Forelimb muscle (tissue), 1 donor: ENCODE results near the gene SLC24A4. TPM values are rescaled to one million over a fixed set of nuclear protein-coding genes. Genes with fewer than 3 reads are reported as not detected.

Experiments used
- DNase-seq: peaks from one replicate; pipeline ENCODE4 v3.0.0-alpha.2; 2013; ENCODE audit warnings: low read depth
- polyA plus RNA-seq: library from polyadenylated mRNA; unstranded; fragments of 120-200 nt; gene quantifications from one replicate; pipeline ENCODE4 v1.2.1, GENCODE V29; 2013; ENCODE audit not compliant: insufficient read length

The SLC24A4 gene
- polyA plus RNA-seq, 1 donor = 2.1 TPM

DNA sequence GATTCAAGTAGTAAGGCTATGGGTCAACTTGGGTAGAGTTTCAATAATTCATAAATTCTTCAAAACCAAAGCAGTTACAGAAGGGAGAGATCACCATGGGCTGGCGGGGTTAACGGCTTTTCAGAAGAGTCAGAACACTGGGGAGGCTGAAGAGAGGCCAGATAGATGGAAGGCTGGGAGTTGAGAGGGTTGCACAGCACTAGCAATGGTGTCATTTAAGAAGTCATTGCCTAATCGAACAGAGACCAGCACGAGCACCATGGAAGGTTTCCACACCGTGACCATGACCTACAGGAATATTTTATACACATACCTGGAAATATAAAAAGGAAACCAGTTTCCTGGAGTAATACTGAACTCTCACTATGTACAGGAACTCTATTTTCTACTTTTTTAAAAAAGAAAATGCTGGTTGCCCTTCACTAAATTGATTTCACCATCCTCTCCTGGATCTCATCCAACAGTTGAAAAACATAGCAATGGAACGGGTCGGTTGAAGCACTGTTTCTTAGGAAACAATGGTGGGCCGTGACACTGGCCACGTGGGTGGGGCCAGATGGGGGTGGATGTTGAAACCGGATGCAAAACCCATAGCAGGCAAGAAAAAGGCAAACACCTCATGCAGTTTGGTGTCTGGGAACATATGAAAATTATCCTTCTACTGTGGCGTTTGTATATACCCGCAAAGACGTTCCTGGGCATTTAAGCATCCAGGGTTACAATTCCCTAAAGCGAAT lies 152.7 kb downstream of the SLC24A4 start:
- DNase-seq = no peak

DNA sequence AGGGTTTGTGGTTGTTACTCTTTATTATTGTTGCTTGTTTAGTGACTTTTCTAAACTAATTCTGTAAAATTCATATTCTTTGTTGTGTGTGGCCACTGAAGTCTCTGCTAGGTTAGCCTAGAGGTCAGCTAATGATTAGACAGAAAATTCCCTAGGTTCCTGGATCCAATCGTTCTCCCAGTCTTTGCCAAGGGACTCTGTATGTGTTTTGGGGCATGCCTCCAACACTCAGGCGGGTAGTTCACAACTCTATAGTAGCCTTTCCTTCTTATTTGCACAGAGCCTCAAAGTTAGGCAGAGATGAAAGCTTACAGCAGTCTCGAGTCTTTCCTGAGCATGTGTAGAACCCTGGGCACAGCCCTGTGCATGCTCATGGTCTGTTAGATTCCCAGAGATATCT lies 157.9 kb downstream of the SLC24A4 start:
- no peak for DNase-seq

DNA sequence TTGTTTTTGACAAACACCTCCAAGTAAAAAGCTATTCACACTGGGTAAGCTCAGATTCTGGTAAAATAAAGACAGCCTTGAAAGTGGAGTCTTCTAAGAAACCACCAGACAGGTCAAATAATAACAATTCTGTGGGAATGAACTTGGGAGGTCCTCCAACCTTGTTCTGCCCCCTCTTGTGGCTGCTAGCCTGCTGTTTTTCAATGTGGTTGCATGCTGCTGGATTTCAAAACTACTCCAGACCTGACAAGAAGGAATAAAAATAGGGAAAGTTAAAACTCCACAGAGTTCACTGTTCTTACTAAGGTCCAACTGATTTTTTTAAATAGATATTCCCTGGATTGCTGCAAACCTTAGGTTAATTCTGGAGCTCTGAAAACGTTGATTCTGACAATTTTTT lies 158.4 kb downstream of the SLC24A4 start:
- DNase-seq = no peak

DNA sequence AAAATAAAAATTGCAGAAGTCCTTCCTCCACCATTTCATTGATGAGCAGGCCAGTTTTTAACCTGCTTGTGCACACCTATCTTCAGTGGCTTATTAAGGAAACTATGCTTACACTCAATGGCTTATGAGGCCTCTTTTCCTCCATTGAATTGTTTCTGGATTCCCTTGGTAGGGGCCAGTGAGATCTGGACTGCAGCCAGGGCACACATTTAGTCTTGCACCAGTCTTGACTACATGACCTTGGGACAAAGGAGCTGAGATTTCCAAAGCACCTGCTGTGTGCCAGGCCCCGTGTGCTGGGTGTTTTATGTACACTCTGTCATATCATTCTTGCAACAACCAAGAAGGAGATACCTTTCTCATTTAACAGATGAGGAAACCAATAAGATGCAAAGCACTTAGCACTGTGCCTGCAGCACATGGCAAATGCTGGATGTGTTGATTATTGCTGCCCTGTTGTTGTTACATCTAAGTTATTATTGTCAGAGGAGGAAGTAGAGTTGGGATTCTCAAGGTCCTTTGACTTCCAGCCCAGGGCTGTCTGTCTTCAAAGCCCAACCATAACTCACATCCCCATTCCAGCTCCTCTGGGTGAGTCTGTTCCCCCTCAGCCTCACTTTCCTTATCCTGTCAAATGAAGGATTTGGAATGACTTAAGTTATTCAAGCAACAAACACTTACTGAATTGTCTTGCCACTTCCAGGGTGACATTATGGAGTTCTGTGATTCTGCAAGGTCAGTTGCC lies 159.0 kb downstream of the SLC24A4 start:
- no peak for DNase-seq

DNA sequence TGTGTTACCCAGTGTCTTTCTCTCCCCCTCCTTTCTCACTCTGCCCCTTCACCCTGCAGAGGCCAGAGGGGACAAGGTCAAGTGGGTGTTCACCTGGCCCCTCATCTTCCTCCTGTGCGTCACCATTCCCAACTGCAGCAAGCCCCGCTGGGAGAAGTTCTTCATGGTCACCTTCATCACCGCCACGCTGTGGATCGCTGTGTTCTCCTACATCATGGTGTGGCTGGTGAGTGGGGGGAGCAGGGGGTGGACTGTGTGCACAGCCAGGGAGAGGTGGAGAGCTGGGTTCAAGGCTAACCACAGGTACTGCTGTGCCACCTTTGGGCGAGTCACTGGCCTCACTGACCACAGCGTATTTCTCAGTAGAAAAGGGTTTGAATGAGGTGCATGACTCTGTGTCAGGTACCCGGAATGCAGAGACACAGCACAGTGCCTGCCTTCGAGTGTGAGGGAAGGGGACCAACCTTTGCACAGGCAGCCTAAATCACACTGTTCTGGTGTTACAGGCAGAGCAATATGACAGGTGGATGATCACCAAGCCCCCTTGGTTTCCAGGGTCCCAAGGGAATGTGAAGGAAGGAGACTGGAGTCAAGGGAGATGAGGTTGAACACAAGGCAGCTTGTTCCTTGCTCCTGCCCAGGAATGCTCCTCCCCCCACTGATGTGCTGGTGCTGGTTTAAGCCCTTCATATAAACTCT lies 159.8 kb downstream of the SLC24A4 start:
- DNase-seq = no peak

DNA sequence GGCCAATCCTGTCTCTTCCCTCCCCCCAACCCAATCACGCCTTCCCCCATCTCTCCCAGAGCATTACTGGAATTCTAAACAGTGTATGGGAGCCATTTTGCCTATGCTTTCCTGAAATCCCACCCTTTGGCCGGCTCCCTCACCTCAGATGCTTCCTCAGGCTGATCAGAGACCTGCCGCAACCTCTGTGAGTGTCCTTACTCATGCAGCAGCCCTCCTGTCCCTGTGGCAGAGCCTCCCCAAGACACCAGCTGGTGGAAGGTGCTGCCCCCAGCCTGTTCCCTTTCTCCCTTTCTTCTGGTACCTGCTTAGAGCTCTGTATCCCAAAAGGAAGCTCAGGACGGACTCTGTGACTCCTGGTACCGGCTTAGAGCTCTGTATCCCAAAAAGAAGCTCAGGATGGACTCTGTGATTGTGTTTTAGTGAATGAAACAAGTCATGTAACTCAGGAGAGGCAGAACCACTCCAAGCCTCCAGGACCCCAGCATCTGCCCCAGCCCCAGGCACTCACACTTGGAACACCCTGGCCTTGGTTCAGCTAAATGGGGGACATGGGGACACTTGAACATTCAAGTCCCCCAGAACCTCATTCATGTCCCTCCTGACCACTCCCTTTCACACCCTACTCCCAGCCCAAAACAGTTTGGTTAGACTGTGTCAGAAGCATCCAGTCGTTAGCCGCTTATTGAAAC lies 161.3 kb downstream of the SLC24A4 start:
- DNase-seq = no peak

DNA sequence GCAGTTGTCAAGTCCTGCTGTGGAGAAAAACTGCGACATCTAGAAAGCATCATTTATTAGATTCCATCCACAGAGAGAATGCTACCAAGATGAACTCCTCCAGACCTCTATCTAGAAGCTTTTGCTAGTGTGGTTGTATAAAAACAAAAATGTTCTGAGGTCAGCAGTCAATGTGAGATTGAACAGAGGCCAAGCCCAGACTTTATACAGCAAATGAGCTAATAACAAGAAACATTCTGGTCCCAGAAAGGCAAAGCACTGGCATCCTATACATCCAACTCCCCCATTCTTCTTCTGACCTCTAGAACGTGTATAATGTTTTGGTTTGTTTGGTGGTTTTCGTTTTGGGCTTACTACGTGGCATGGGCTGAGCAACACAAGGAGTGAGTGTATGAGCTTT lies 163.9 kb downstream of the SLC24A4 start:
- no peak for DNase-seq

DNA sequence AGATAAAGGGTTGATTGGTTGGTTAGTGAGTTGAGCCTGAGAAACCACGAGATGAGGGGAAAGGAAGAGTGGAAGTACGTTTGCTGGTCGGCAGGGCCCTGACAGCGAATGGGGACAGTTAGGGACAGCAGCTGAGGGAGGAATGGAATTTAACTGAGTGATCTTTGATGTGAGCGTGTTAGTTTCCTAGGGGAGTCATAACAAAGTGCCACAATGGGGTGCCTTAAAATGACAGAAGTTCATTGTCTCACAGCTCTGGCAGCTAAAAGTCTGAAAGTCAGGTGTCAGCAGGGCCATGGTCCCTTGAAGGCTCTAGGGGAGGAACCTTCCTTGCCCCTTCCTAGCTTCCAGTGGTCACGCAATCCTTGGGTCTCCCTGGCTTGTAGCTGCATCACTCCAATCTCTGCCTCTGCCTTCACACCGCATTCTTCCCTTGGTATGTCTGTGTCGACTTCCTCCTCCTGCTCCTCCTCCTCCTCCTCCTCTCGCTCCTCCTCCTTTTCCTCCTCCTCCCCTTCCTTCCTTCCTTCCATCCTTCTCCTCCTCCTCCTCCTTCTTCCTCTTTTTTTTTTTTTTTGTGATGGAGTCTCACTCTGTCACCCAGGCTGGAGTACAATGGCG lies 164.7 kb downstream of the SLC24A4 start:
- no peak for DNase-seq

DNA sequence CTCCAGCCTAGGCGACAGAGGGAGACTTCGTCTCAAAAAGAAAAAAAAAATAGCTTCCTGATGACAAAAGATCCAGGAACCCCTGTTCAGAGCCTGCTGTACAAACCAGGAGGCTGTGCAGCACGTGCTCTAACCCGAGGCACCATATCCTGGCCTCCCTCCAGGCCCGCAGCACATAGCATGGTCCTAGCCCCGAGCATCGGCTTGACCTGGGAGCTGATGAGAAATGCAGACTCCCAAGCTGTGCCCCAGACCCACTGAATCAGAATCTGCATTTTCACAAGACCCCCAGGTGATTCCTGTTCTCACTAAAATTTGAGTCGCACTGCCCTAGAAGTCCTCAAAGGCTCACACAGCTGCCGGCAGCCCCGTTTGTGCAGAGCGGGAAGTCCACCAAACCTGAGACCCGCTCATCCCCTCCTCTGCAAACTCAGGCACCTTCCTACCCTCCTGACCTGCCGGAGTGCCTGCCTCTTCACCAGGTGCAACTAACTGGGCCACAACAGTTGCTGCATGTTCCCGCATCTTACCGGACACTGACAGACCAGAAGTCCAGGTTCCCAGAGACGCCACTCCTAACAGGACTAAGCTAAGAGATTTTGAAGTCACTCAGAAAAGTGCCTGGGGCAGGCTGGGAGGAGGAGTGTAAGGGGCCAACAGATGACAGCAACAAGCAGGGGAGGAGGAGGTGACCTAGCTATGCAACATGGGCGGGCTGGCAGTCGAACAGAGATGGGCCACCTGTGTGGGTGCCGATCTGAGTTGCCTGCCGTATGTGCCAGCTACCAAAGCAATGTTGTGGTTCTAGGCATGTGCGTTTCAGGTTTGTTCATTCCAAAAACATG lies 166.7 kb downstream of the SLC24A4 start:
- DNase-seq = no peak

DNA sequence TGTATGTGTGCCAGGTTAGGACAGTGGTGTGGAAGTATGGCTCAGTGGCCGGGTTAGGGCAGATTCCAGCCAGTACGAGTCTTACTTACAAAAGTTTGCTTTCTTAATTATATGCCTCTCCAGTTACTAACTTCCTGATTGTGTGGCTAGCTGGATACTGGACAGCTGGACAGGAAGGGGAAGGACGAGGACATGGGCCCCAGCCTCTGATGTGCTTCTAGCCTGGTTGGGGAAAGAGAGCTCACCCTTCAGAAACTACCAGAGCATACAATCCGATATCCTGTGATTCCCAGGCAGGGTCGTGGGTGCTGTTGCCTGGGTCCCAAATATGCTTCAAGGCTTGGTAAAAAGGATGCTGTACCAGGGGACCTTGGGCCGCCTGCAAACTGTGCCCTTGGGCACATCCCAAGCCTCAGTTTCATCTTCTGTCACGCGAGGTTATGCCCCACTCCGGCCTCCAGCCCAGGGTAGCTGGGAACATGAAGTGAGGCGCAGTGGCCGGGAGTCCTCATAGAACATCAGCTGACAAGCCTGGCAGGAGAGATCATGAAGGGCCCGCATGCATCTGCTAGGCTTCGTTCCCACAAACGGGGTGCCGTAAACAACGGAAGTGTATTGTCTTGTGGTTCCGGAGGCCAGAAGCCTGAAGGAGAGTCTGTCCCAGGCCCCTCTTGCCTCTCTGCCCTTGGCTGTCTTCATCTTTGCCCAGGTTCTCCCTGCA lies 167.4 kb downstream of the SLC24A4 start:
- no peak for DNase-seq

DNA sequence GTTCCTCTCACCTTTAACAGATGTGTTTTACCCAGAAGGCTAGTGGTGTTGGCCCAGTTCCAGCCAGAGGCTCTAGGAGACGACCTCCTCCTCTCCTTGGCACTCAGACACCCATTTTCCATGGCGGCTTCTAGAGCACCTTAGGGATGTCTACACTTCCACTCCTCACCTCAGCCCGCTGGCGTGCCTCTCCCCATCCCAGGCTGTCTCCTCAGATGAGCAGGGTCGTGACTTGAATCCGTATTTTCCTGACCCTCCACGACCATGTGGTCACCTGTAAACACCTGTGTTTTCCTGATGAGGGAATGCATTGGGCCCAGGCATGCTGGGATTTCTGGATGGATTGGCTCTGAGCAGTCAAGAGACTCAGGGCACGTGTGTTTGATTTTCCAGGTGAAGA lies 168.8 kb downstream of the SLC24A4 start:
- no peak for DNase-seq

DNA sequence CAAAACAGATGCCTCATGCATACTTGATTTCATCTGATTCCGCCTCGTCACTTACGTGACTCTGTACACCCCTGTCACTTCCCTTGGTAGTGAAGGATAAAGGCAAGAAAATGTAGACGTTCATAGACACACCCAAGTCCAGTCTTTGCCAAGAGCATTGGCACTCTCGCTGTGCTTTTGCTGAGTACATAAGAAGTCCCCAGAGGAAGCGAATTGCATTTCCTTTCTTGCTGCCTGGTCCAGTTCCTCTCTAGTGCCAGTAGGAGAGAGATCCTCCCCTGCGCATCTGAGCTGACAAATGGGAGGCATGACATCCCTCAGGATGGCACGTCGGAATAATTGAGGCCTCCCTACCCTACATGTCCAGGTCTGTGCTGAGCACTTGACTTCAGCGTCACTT lies 169.3 kb downstream of the SLC24A4 start:
- no peak for DNase-seq

DNA sequence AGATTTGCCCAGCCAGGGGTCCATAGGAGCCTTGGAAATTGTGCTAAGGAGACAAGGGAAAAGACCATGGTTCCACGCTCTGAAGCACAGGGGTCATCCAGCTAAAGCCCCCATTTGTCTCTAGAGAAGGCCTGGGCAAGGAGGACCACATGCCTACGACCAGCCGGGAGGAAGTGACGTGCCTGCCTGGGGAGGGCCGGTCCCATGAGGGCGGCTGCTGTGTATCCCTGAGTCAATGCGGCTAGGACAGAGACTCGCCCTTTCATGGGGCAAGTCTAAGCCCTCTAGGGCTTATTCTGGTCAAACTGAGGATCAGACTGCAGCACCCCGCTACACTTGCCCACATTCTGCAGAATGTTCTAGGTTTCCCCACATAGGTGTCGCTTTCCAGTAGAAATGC lies 170.1 kb downstream of the SLC24A4 start:
- no peak for DNase-seq

DNA sequence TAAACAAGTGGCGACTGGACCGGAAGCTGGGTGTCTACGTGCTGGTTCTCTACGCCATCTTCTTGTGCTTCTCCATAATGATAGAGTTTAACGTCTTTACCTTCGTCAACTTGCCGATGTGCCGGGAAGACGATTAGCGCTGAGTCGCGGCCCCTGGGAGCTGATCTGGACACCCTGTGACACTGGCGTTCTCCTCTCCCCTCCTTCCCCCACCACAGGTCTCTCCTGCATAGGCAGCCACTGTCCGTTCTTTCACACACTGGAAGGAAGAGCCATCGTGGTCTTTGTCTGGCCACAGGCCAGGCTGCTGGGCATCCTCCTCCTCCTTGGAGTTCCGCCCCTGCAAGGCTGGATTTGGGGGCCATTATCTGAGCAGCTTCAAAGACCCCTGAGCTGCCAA lies 170.5 kb downstream of the SLC24A4 start:
- DNase-seq = no peak

DNA sequence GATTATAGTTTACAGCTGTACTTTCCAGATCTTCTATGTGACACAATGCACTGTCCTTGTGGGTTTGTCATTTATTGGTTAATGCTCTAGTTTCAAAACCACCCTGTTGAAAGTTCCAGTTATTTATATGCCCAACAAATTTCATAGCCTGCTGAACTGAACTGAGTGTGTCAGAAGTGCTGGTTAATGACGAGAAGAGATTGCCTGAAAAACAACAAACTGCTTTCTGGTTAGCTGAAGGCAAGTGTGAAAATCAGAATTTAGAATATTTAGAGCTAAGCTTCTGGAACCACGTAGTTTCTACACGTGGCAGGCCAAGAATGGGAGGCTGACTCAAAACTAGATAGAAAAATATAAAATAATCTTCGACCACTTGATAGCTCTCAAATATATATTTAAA lies 171.5 kb downstream of the SLC24A4 start:
- DNase-seq = no peak

DNA sequence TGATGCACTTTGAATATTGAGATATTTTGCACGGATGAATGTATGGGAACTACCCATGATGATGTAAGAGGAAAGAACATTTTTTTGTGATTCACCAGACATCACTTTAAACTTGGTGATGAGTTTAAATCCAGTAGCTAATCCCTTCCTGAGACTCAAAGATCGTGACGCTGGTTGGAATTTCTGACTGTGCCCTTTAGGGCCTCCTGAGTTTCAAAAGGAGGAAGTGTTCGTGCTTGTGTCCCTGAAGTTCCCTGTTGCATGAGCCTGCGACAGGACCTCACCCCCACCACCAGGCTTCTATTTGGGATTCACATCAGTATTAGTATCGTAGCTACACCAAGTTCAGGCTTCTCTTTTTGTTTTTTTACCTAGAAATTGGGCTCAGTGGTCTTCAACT lies 172.1 kb downstream of the SLC24A4 start:
- no peak for DNase-seq

DNA sequence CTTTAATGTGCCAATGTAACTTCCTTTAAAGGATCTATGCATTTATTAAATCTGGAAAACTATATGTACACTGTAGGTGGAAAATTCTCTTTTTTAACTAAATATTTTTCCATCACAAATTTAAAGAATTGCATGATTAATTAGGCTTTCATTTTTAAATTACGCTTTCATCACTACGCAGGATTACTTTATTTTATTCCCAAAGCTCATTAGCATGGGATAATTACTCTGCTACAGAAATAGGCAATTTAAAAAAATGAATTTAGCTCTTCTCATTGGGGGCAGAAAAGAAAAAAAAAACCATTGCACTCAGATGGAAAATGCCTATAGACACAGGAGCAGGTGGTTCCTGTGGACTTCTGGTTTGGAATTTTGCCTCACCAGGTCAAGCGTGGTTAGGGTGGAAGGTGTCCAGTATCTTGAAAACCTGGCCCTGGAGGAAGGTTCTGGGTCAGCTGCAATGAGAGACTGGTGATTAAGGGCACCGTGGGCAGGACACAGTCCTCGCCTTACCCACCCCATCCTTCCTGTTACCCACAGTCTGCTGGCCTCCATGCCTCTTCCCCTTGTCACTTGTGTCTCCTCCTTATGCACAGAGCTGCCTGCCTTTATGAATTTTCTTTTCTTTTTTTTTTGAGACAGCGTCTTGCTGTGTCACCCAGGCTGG lies 173.4 kb downstream of the SLC24A4 start:
- no peak for DNase-seq

DNA sequence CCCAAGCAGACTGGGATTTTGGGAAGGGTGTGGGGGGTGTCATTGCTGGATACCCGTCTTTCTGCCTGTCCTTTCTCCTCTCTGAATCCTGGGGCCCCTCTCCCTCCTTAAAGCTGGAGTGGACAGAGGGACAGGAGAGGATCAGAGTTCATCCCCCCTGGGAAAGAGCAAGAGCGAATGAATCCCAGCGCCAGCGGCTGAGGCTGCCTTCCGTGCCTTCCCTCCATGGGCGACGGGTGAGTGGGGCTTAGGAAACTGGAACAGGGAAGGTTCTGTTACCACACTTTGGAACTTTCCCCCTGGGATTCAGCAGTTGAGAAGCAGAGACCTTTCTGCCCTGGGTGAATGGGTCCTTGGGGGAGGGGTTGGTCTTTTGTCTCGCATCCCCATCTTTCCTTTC lies 174.4 kb downstream of the SLC24A4 start:
- DNase-seq = no peak

DNA sequence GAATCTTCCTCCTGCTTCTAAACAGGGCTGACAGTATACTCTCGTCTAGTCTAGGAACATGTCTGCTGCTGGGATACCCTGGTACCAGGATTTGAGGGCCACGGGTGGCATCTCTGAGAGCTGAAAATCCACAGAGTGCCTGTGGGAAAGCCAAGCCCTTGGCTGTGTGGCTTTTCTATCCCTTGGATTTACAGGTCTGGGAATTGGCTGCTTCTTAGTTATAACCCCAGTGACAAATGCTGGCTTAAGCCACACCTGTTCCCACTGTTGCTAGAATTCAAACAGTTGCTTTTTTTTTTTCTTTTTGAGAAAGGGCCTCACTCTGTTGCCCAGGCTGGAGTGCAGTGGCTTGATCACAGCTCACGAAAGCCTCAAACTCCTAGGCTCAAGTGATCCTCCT lies 176.3 kb downstream of the SLC24A4 start:
- DNase-seq = no peak

DNA sequence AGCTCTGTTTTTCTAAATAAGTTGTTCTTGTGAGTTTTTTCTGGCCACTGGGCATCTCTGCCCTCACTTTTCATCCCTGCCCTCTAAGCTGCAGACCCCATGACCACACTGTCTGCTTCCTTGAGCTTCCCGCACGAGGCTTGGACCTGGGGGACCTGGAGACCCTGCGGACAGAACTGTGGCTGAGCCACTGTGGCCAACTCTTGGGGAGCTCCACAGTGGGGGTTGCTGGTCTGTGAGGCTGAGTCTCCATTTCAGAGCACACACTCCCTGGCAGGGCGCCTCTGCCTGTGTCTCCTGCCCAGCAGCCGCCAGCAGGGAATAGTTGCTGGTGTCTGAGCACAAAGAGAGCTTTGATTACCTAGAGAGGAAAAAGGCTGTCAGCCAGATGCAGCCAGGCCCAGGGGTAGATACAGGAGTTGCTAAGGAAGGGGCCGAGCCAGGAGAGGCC lies 177.6 kb downstream of the SLC24A4 start:
- DNase-seq = no peak
